Upper lobe of left lung (tissue), 4 donors: ENCODE data around the gene EEPD1.

Source experiments
- CTCF ChIP-seq, 6 experiments: fragments of 450-650 bp in 4 of 6; fragments of 200-600 bp in 2 of 6; sonication (generic) in 2 of 6; IDR thresholded peaks; one replicate each; pipeline ENCODE4 v1.5.1; 2016 to 2019; ENCODE audit warnings: antibody characterized with exemption in 6 of 6
- EP300 ChIP-seq, 4 donors: sonication (generic); formaldehyde crosslinking; IDR thresholded peaks; one replicate each; pipeline ENCODE4 v1.5.1; 2017; ENCODE audit warnings: antibody characterized with exemption in 4 of 4, control low read depth in 2 of 4
- POLR2A ChIP-seq, 4 donors: fragments of 450-650 bp; IDR thresholded peaks; one replicate each; pipeline ENCODE4 v1.5.1; 2016 to 2017; ENCODE audit warnings: antibody characterized with exemption in 4 of 4, mild to moderate bottlenecking in 2 of 4

DNA sequence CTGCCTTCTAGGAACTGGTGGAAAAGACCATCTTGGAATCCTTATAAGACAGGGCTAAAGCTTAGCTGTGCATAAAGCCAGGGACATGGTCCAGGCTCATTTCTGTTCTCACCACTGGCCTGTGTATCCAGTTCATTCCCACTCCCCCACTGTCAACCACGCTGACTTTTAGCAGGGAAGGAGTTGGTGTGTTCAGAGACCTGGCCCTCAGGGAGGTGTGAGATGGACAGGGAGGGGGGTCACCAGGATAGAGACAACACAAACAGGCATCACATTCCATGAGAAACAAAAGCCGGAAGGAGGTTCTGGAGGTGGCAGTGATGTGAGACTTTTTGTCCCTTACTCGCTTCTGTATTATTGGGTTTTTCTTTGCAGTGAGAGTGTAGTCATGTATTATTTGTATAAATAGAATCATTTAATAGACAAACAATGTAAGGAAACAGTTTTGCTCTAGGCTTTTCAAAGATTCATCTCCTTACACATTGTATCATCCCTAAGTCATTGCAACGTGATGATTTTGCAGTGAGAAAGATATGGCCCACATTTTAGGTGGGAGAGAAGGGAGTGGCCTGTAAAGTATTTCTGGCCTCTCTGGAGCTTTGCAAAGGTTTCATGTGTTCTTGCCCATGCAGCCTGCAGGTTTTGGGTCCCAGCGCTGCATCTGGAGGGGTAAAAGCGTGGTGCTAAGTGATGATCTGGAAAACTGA lies 52.0 kb downstream of the EEPD1 start:
- TF ChIP-seq CTCF (IDR thresholded peaks at IDR 0.05), result no peak
- TF ChIP-seq POLR2A (IDR thresholded peaks at IDR 0.05), result no peak
- no peak for TF ChIP-seq EP300 (IDR thresholded peaks at IDR 0.05)
